Liver (tissue), 9 donors: ENCODE measurements around the gene SMIM35. TPM values are rescaled to one million over a fixed set of nuclear protein-coding genes. Genes with fewer than 3 reads are reported as not detected.

Source experiments
- DNase-seq: peaks from one replicate; pipeline ENCODE4 v3.0.0-alpha.2; 2017; ENCODE audit warnings: low spot score
- H3K27ac ChIP-seq, 2 donors: one replicate each; pipeline ENCODE4 v1.7.0; 2013; ENCODE audit warnings: inconsistent platforms in 2 of 2, low read length in 2 of 2, control low read depth in 1 of 2, low read depth in 1 of 2, mild to moderate bottlenecking in 1 of 2
- H3K27me3 ChIP-seq, 4 donors: one replicate each; pipeline versions ENCODE4 v1.6.1 to v1.7.0; 2013; ENCODE audit warnings: low read length in 3 of 4, inconsistent platforms in 1 of 4, mild to moderate bottlenecking in 1 of 4, moderate library complexity in 1 of 4; ENCODE audit not compliant: control insufficient read depth in 4 of 4, insufficient read depth in 4 of 4
- H3K36me3 ChIP-seq, 4 donors: one replicate each; pipeline versions ENCODE4 v1.6.1 to v1.7.0; 2013; ENCODE audit warnings: low read length in 3 of 4, mild to moderate bottlenecking in 3 of 4, low read depth in 1 of 4, moderate library complexity in 1 of 4; ENCODE audit not compliant: control insufficient read depth in 4 of 4, insufficient read depth in 3 of 4
- H3K4me1 ChIP-seq, 4 donors: one replicate each; pipeline versions ENCODE4 v1.6.1 to v1.7.0; 2013; ENCODE audit warnings: low read length in 3 of 4, mild to moderate bottlenecking in 3 of 4, moderate library complexity in 1 of 4; ENCODE audit not compliant: control insufficient read depth in 4 of 4, insufficient read depth in 4 of 4
- H3K4me3 ChIP-seq, 3 donors: one replicate each; pipeline versions ENCODE4 v1.6.1 to v1.7.0; 2013; ENCODE audit warnings: low read length in 3 of 3, control low read depth in 1 of 3, low read depth in 1 of 3, mild to moderate bottlenecking in 1 of 3
- H3K9ac ChIP-seq, 2 donors: one replicate each; pipeline ENCODE4 v1.7.0; 2013; ENCODE audit warnings: low read length in 2 of 2, mild to moderate bottlenecking in 2 of 2, moderate library complexity in 2 of 2, control low read depth in 1 of 2, low read depth in 1 of 2
- H3K9me3 ChIP-seq, 4 donors: one replicate each; pipeline versions ENCODE4 v1.6.1 to v1.7.0; 2013; ENCODE audit warnings: low read length in 3 of 4; ENCODE audit not compliant: control insufficient read depth in 4 of 4
- CTCF ChIP-seq: fragments of 150-350 bp; IDR thresholded peaks from 2 replicates; pipeline ENCODE4 v1.5.1; 2017; ENCODE audit warnings: improper control_type of control experiment, low read depth, low read length; ENCODE audit not compliant: missing input control
- EGR1 ChIP-seq, 2 donors: IDR thresholded peaks; 2 replicates each; pipeline ENCODE4 v1.6.1; 2016 to 2018; ENCODE audit warnings: antibody characterized with exemption in 2 of 2, low read depth in 2 of 2
- FOXA1 ChIP-seq: IDR thresholded peaks from 2 replicates; pipeline ENCODE4 v1.6.1; 2016; ENCODE audit warnings: antibody characterized with exemption
- FOXA2 ChIP-seq: IDR thresholded peaks from 2 replicates; pipeline ENCODE4 v1.6.1; 2016; ENCODE audit warnings: antibody characterized with exemption
- GABPA ChIP-seq, 2 donors: IDR thresholded peaks in 1 of 2; conservative IDR thresholded peaks in 1 of 2; 2 replicates each; pipeline ENCODE4 v1.6.1; 2016; ENCODE audit warnings: antibody characterized with exemption in 2 of 2, mild to moderate bottlenecking in 1 of 2, moderate library complexity in 1 of 2
- HNF4A ChIP-seq, 2 donors: conservative IDR thresholded peaks; 2 replicates each; pipeline ENCODE4 v1.6.1; 2016; ENCODE audit warnings: antibody characterized with exemption in 2 of 2, mild to moderate bottlenecking in 2 of 2
- HNF4G ChIP-seq: IDR thresholded peaks from 2 replicates; pipeline ENCODE4 v1.6.1; 2016; ENCODE audit warnings: antibody characterized with exemption
- MAX ChIP-seq: IDR thresholded peaks from 2 replicates; pipeline ENCODE4 v1.6.1; 2016; ENCODE audit warnings: antibody characterized with exemption
- NR2F2 ChIP-seq: IDR thresholded peaks from 2 replicates; pipeline ENCODE4 v1.6.1; 2016; ENCODE audit warnings: antibody characterized with exemption
- RAD21 ChIP-seq, 2 donors: IDR thresholded peaks; 2 replicates each; pipeline ENCODE4 v1.6.1; 2016; ENCODE audit warnings: antibody characterized with exemption in 2 of 2, mild to moderate bottlenecking in 2 of 2
- RXRA ChIP-seq, 2 donors: IDR thresholded peaks; 2 replicates each; pipeline ENCODE4 v1.6.1; 2017 to 2018; ENCODE audit warnings: antibody characterized with exemption in 2 of 2, mild to moderate bottlenecking in 1 of 2
- TAF1 ChIP-seq: conservative IDR thresholded peaks from 2 replicates; pipeline ENCODE4 v1.6.1; 2016; ENCODE audit warnings: antibody characterized with exemption, mild to moderate bottlenecking
- WGBS: extraction: QIAGEN DNeasy Blood & Tissue Kit; methylation state at CpG from one replicate; pipeline ENCODE4 v1.1.7; 2013; 5-methylcytosine and 5-hydroxymethylcytosine counted together
- polyA plus RNA-seq, 2 donors: library from polyadenylated mRNA; stranded (reverse) in 1 of 2; unstranded in 1 of 2; fragments of 200-250 nt in 1 of 2; fragments of >200 nt in 1 of 2; fragmentation: Nextera tagmentation in 1 of 2; extraction: Ambion mirVana in 1 of 2; gene quantifications; one replicate each; pipeline versions ENCODE4 v1.2.1 to v1.2.3, GENCODE V29; 2013 to 2015
- total RNA-seq, 2 donors: library from RNA; depleted of rRNA; stranded (reverse); fragments of >200 nt; gene quantifications; one replicate each; pipeline ENCODE4 v1.2.3, GENCODE V29; 2014
- TF ChIP-seq, protein P1 (sequence below): IDR thresholded peaks from 2 replicates; pipeline ENCODE4 v1.6.1; 2016; ENCODE audit warnings: antibody characterized with exemption, mild to moderate bottlenecking
- TF ChIP-seq, protein P2 (sequence below): IDR thresholded peaks from 2 replicates; pipeline ENCODE4 v1.6.1; 2016; ENCODE audit warnings: antibody characterized with exemption
- donor health status: healthy.
- donor health status: healthy.
- donor health status: healthy.
- donor health status: healthy.
- donor health status: healthy.

Gene SMIM35
- total and polyA plus RNA-seq, 4 donors, result 0.07 TPM; not detected in 3

DNA sequence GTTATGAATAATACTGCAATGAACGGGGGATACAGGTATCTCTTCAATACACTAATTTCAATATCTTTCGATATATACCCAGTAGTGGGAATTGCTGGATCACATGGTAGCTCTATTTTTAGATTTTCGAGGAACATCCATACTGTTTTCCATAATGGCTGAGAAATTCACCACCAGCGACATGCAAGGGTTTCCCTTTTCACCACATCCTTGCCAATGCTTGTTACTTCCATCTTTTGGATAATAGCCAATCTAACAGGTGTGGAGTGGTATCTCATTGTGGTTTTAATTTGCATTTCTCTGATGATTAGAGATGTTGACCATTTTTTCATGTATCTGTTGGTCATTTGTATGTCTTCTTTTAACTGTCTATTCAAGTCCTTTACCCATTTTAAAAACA is 94.6 kb downstream of the SMIM35 start (continued):
- TF ChIP-seq, protein P1, sequence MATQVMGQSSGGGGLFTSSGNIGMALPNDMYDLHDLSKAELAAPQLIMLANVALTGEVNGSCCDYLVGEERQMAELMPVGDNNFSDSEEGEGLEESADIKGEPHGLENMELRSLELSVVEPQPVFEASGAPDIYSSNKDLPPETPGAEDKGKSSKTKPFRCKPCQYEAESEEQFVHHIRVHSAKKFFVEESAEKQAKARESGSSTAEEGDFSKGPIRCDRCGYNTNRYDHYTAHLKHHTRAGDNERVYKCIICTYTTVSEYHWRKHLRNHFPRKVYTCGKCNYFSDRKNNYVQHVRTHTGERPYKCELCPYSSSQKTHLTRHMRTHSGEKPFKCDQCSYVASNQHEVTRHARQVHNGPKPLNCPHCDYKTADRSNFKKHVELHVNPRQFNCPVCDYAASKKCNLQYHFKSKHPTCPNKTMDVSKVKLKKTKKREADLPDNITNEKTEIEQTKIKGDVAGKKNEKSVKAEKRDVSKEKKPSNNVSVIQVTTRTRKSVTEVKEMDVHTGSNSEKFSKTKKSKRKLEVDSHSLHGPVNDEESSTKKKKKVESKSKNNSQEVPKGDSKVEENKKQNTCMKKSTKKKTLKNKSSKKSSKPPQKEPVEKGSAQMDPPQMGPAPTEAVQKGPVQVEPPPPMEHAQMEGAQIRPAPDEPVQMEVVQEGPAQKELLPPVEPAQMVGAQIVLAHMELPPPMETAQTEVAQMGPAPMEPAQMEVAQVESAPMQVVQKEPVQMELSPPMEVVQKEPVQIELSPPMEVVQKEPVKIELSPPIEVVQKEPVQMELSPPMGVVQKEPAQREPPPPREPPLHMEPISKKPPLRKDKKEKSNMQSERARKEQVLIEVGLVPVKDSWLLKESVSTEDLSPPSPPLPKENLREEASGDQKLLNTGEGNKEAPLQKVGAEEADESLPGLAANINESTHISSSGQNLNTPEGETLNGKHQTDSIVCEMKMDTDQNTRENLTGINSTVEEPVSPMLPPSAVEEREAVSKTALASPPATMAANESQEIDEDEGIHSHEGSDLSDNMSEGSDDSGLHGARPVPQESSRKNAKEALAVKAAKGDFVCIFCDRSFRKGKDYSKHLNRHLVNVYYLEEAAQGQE, result no peak
- no peak for TF ChIP-seq NR2F2

DNA sequence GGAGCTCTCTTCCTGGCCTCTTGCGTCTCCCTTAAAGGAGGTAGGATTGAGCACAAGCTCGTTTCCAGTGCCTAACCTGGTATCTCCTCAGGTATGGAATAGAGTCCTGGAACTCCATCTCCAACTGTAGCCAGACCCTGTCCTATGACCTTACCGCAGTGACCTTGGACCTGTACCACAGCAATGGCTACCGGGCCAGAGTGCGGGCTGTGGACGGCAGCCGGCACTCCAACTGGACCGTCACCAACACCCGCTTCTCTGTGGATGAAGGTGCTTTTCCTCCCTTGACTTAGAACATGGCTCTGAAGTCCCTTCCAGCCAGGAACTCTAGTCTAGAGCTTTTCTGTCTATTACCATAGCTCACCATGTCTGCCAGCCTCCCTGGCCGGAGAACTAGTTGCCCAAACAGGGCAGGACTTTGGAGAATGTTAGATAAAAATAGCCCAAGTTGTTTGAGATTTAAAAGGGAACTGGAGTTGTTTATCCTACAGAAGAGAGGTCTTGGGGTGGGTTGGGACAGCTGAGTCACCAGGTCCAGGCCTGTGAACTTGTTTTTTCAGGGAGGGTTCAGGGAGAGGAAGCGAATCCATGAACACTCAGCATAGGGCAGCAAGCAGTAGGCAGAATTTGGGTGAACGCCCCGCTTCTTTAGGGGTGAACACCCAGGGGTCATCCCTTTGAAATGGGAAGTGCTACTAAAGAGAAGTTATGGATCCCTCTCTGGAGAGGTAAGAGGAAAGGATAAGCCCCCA is 97.2 kb downstream of the SMIM35 start:
- Histone ChIP-seq H3K4me3 (peak overlapping the region in 1 of 3 donors; percentile 13), H3K27ac (peak overlapping the region; percentile 4 to 31), H3K4me1 (peaks cover 0 to 12% (median 2%) of the 10 kb centered on the region in 4 donors)

More for the DNA sequence above, 97.2 kb downstream of the SMIM35 start:
- no peaks in the 10 kb centered on the region for H3K36me3 ChIP-seq
- 90% methylated on average over 13 of the region's 13 CpGs for WGBS
- TF ChIP-seq, protein P2, sequence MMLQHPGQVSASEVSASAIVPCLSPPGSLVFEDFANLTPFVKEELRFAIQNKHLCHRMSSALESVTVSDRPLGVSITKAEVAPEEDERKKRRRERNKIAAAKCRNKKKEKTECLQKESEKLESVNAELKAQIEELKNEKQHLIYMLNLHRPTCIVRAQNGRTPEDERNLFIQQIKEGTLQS, result no peak
- TF ChIP-seq FOXA2 (no peak), RXRA (IDR thresholded peaks at IDR 0.05) (no peak), NR2F2 (no peak), HNF4A (conservative IDR thresholded peaks at IDR 0.05) (no peak), TAF1 (no peak), RAD21 (IDR thresholded peaks at IDR 0.05) (no peak), CTCF (no peak), HNF4G (no peak), MAX (no peak), EGR1 (IDR thresholded peaks at IDR 0.05; ENCODE audit: low read depth in 2 of 2) (no peak), GABPA (IDR thresholded peaks at IDR 0.05 in 1 of 2, conservative IDR thresholded peaks at IDR 0.05 in 1 of 2) (no peak), FOXA1 (no peak)
- TF ChIP-seq, protein P1, result no peak
- DNase-seq, result no peak
- no peaks in the 10 kb centered on the region for H3K27me3 ChIP-seq
- no peaks in the 10 kb centered on the region for H3K9me3 ChIP-seq
- peak overlapping the region in 1 of 2 donors; percentile 62 for H3K9ac ChIP-seq
